CD4-positive, alpha-beta T cell treated with Interleukin-2 at 100 ng/mL for 4 hours (primary cell): ENCODE results near the gene MBNL1.

ENCODE experiments used
- DNase-seq: peaks from one replicate; pipeline ENCODE4 v3.0.0-alpha.2; 2020; ENCODE audit warnings: low spot score

MBNL1 gene

DNA sequence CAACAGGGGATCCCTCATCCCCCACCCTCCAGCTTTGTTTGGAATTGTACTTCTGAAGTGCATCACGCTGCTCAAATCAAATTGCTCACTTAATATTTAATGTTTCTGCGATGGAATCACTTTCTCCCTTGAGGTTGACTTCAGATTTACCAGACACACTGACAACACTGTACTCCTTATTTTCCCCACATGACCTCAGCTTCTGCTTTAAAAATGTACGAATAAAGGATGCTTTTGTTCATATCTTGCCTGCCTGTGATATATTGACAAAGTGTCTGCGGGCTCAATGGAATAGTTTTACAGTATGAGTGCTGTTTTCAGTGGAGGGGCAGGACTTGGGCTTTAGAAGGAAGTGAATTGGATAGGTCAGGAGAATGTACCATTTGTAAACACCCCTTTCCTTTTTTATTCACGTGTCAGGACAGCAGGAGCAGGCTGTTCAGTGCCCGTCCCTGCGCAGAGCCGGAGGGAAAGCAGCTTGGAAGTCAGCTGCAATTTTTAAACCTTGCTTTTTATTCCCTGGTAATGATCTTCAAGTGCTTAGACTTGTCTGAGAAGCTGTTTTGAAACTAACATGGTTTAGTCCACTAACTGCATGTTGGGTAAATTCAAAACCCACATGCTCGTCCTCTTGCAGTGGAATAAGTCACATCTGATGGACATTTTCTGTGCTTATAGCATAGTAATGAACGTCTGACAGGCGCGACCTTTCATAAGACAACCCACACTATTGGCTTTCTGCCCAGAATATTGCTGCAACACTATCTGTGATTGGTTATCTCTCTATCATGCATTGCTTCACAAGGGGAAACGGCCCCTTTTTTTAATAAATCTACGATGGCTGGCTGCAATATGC, 29.9 kb downstream of the MBNL1 start:
- DNase-seq, result peak; percentile 86

DNA sequence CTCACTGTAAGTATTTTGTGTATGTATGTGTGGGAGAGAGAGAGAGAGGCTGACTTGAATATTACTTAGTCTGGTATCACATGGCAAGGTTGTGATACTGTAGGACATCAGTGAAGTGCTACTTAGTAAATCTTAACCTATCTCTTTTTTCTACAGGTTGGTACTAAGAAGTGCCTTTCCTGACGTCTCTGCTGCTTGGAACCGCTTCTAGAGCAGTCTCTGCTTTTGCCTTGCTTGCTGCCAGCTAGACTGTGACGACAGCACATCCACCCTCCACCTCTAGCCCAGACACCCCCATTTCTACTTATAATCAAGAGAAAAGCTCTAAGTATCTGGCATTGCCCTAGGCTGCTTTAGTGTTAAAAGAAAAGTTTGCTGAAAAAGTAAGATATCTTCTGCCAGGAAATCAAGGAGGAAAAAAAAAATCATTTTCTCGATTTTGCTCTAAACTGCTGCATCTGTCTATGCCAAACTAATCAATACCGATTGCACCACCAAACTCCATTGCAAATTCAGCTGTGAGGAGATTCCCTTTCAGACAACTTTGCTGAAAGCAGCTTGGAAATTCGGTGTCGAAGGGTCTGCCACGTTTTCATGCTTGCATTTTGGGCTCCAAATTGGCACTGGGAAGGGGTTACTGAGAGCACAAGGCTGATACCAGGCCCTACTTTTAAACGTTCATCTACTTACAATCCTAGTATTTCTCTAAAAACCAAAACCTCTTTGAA, 30.7 kb downstream of the MBNL1 start:
- peak; percentile 73 for DNase-seq

DNA sequence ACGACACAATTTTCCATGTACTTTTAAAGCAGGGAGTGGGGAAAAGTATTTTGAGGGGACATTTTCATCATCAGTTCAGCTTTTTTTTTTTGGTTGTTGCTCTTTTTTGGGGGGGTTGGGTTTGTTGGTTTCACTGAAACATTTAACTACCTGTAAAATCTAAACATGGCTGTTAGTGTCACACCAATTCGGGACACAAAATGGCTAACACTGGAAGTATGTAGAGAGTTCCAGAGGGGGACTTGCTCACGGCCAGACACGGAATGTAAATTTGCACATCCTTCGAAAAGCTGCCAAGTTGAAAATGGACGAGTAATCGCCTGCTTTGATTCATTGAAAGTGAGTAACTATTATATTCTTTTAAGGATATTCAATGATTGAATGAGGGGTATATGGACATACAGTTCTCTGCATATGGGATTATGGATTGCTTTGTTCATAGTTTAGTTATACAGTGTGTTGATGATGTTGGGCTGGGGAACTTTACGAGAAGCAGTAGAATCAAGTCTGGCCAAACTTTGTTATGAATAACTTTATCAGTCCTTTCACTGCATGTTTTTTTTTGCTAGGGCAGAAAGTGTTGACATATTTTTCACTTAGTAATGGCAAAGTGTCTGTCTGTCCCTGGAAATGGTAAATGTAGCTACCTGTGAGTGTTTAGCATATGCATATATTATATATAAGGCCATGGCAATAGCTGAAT, 31.5 kb downstream of the MBNL1 start:
- no peak for DNase-seq

DNA sequence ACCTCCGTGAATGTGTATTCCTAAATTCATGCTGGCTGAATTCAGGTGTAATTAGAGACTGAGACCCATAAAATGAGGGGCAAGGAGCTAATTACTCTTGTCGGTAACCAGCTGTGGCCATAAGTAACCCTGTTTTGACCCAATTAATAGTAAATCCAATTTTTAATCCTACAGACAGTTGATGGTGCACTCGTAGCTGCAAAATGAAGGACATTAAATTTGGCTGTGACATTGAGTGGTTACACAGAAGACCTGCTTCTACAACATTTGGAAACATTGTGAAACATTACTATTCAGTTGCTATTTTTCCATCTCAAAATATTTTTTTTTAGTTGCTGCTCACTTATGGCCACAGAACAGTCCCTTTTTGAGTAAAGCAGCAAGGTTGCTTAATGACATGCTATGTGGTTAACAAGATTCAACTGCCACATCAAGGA, 33.0 kb downstream of the MBNL1 start:
- no peak for DNase-seq

DNA sequence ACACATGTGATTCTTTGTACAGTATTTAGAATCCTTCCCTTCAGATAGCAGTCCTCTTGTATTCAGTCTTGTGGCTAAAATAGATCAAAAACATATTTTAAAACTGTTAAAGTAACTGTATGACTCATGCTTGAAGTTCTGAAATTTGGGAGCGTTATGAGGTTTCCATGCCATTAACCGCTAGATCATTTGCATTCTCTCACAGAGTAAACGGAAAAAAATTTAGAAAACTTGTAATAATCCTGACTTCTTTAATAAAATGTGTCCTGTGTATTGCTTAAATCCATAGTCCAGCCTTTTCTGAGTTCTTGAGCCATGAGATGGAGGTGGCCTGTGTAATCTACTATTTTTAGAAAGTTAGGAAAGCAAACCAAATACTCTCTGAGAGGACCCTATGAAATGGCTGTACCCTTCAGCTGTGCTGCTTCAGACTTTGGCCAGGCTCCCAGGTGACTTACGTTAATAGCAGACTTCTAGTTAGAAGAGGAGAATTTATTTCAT, 33.8 kb downstream of the MBNL1 start:
- peak; percentile 54 for DNase-seq

DNA sequence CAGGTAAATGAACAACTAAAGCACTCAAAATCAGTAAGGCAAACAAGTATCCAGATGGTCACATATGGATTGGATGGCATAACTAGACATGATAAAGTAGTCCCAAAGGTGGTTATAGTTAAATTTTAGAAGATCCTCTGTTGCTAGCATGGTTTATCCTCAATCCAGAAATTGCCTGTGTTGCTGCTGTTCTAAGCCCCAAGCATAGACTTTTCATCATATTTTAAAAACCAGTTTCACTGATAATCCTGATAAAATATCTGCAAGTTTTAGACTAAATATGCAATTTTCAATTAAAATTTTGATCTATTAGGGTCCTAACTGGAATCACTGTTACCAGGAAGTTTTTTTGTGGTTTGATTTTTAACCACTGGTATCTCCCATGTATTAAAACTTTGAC, 35.4 kb downstream of the MBNL1 start:
- DNase-seq, result no peak

DNA sequence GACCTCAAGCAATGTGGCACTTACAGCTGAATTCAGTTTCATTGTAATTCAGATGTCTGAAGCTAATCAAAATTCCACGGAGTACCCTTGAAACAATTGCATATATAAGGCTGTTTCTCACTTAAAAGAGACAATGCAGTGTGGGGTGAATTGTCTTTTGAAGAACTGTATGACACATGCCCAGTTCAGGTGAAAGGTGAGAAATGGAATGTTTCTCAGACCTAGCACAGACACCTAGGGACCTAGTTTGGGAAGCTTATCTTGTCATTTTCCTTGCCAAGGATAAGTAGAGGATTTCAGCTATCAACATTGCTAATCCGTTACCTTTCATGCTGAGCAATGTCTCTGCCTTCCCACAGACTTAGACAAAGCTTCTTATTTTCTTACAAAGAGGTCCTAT, 36.3 kb downstream of the MBNL1 start:
- no peak for DNase-seq

DNA sequence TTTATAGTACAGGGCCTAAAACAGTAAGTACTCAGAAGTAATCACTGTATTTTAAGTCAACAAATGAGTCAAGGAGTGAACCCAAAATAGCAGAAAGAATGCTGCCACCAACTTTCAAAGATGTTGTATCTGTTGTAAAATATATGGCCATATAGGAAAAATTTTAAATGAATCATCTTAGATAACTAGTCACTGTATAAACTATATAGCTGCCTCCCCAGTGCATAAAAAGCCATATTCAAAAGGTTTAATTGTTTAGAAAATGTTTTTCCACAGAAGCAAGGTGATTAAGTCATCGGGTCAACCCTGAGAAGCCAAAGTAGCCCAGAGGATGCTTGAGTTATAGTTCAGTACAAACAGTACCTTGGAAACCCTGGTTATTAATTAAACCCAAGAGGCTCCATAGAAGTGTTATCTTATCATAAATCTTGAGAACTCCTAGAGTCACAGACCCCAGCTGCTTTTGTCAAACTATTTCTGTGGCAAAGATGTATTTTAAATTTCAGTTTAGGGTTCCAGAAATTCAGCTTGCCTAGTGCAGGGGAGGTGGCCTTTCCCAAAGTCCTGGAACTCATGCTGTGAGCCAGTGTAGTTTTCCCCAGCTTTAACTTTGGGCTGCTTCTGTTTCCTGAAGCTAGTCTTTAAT, 39.2 kb downstream of the MBNL1 start:
- no peak for DNase-seq

DNA sequence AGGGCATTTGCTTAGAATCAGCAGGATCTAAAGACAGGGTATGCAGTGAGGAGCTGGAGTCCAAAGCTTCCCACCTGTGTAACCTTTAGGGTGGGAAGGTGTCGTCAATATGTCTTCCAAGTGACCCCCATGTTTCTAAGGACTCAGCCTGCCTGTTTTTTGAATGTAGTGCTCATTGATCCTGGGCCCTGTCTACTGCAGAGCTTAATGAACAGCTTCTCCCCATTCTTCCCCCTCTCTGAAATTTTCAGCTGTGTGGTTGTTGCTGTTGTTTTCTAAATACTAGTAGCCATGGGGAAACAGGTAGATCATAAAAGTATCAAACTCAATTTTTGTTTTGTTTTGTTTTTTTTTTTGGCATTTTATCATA, 39.7 kb downstream of the MBNL1 start:
- DNase-seq, result no peak

DNA sequence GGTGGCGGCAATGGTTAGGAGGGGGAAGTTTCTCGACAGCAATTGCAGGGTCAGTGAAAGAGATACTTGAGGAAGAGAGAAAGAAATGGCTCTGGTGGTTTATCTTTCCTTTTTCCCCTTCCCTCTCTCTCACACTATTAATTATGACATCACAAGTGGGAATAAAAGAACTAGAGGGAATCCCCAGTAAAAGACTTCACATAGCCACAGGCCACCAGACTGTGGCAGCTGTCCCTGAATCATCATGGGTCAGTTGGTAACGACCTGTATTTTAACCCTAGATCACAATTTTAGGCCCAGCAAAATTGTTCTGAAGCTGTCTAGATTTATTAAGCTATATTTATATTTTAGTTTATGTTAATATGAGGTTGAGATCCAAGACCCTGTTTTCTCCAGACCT, 40.3 kb downstream of the MBNL1 start:
- no peak for DNase-seq

DNA sequence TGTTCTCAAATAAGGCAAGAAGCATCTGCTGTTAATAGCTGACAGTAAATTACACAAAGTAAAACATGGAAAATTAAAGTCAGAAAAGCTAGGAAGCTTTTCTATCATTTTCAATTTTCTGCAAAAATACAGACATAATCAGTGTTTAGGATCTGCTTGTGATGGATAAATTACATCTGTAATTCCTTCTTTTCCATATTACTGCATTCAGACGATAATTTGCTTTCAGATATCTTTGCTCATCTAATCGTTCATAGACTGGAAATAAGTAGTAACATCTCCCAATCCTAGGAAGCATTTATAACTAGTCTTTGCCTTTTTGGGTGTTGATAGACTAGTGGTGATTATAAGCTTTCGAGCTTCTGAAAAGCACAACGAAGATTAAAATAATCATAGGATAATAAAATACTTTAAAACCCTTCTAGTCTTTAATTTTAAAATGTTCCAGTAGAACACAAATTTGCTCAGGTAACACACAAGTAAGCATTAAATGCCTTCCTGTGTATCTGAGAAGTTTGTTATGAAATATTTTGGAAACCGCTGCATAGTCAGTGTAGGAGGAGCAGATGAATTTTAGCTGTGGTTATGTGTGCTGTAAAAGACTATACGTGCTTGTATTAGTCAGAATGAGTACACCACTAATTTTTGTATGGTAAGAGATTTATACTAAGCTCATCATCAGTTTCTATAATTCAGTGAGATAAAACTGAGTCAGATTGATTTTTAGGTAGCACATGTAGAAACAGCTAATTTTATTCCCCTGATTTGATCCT, 41.0 kb downstream of the MBNL1 start:
- DNase-seq, result peak; percentile 60

DNA sequence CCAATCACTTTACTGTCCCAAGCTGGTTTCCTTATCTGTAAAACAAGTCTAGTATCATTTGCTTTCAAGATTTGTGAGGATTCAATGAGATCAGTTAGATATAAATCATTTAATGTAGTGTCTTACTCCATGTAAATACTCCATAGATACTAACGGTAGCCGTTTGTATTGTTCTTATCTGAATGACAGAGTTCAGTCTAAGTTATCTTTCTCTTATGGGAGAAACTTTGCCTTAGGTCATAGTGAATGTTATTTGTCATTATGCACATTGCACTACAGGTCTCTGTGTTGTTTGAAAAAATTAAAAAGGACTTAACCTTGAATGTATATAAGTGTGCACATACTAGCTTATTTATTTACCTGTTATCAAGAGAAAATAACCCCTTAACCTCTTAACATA, 44.7 kb downstream of the MBNL1 start:
- DNase-seq, result no peak

DNA sequence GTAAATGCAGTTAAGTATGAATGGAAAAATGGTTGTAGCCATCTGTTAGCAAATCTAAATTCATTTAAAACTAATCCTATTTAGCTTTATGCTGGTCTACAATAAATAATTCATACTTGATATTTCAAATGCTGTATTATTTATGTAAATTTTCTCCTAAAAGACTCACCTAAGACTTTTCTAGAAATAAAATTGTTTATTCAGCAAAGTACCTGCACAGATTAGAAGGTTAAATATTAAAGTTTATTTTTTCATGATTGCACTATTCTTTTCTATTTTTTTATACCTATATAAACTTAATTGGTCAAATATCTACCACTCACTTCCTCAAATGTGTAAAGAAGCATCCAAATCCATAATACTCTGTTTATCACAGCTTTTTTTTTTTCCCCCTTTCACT, 45.2 kb downstream of the MBNL1 start:
- no peak for DNase-seq

DNA sequence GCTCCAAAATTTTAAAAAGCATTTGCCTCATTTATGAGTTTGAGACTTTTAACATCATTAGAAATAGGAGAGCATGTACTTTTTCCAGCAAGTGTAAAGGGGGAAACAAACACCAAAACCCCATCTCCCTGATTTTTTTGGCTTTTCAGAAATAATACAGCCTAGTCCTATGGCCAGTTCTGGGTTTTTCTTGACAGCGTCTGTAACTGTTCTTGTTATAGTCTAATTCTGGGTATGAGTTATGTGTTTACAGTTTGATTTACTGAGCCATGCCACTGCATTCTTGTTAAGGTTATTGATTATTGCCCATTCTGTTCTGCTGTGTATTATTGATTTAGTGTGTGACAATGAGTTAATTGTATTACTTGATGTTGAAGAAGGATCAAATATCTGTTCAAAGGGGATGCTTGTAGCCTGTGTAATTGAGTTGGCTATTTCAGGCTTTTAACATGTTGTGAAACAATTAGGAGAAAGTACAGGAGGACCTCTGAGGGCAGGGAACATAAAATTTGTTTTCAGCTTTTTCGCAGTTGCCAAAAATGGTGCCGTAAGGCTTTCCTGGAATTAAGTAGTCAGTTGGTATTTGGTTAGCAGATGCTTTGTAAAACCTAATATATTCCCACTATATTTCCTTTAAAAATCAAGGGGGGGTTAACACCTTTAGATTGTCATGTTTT, 46.1 kb downstream of the MBNL1 start:
- no peak for DNase-seq

DNA sequence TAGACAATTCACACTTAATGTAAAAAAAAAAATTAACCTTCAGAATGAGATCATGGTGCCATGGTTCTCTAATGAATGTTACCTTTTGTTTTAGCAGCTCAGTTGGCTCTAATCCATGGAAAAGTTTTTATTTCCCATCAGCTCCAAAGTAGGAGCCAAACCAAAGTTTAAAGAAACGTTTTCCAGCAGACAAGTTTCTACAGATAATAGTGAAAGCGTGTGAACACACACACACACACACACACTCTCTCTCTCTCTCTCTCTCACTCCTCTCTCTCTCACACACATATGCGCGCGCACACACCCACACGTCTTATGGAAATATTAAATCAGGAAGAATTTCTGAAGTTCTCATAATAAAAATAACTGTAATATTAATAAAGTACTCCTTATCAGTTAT, 46.9 kb downstream of the MBNL1 start:
- DNase-seq, result no peak

DNA sequence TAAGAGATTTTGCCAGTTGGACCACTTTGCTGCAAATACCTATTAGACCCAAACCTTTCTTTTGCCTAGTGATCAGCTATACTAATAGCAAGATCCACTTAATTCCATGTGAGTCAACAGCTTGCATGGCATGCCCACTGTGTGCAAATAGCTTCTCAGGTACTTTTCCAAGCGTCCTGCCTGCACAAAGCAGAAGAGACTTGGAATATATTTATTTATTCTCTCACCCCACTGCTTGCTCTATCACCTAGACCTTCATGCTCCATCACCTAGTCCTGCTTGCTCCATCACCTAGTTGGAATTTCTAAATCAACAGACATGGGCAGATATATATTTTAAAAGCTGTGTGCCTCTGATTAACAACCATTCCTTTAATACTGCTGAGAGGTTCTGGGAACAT, 47.6 kb downstream of the MBNL1 start:
- no peak for DNase-seq

DNA sequence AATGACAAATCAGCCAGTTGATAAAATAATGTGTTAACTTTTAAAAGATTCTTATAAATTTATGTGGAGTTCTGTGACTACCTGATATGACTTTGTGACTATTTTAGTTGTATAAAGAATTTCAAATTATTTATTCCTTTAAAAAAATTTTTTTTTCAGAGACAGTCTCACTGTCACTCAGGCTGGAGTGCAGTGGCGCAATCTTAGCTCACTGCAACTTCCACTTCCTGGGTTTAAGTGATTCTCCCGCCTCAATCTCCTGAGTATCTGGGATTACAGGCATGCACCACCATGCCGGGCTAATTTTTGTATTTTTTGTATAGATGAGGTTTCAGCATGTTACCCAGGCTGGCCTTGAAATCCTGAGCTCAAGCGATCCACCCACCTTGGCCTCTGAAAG, 48.5 kb downstream of the MBNL1 start:
- DNase-seq, result no peak

DNA sequence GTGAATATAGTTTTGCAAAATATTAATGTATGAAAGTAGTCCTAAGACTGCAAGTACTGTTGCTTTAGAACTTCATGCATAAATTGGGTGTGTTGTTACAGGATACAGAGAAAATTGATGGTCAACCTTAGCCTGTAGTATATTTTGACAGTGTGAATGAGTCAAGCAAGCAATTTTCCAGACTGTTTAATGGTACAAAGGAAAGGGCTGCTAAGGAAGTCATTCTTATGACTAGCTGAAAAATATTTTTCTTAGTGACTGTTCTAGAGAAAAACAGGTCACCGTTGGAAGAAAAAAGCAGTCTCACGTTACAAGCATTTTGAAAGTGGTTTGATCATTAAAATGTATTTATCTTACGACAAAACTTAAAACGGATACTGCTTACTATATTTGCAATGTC, 49.2 kb downstream of the MBNL1 start:
- no peak for DNase-seq

DNA sequence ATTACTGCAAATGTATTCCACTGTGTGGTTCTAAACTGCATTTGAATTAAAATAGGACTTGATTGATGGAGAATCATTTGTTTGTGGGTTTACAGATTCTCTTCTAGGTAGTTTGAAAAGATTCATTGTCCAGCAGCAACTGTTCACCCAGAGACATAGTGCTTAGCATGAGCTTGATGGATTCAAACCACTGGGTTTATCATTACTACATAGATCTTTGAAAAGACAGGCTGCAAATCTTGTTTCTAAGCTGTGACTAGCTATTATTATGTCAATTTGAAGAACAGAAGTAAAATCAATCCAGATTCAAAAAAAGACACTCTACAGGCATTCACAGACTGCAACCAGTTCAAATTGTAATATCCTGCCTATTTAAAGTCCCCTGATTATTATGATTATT, 49.8 kb downstream of the MBNL1 start:
- no peak for DNase-seq

DNA sequence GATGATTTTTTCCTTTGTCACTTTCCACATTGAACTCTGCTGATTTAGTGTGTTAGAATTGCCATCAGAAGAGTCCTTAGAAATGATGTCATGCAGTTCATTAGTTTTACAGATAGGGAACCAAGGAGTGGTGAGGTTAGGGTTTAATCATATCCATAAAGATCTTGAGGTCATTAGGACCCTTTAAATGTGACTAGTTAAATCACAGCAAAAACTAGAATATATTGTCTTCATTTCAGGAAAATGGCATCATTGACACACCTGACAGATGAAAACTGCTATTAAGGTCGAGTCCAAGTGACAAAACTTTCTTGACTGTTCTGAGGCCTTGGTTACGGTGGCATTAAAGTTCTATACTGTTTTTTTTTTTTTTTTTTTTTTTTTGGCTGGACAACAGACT, 50.5 kb downstream of the MBNL1 start:
- no peak for DNase-seq
